SK-N-SH (cell line): ENCODE measurements around the gene SMIM41.

Experiments used
- ELF1 ChIP-seq: IDR thresholded peaks from 2 replicates; pipeline ENCODE4 v1.4.0; 2012
- JUND ChIP-seq: IDR thresholded peaks from 2 replicates; pipeline ENCODE4 v1.4.0; 2012
- SMC3 ChIP-seq: IDR thresholded peaks from 2 replicates; pipeline ENCODE4 v1.6.1; 2012; ENCODE audit warnings: low read depth, low read length, improper control_type of control experiment
- TF ChIP-seq, protein P1 (sequence below): IDR thresholded peaks from 2 replicates; pipeline ENCODE4 v1.4.0; 2012; ENCODE audit warnings: low read depth, borderline replicate concordance
- TF ChIP-seq, protein P2 (sequence below): fragments of 200-600 bp; sonication (generic); IDR thresholded peaks from 2 replicates; pipeline ENCODE4 v1.6.1; 2017; ENCODE audit warnings: antibody characterized with exemption, mild to moderate bottlenecking, moderate library complexity

DNA sequence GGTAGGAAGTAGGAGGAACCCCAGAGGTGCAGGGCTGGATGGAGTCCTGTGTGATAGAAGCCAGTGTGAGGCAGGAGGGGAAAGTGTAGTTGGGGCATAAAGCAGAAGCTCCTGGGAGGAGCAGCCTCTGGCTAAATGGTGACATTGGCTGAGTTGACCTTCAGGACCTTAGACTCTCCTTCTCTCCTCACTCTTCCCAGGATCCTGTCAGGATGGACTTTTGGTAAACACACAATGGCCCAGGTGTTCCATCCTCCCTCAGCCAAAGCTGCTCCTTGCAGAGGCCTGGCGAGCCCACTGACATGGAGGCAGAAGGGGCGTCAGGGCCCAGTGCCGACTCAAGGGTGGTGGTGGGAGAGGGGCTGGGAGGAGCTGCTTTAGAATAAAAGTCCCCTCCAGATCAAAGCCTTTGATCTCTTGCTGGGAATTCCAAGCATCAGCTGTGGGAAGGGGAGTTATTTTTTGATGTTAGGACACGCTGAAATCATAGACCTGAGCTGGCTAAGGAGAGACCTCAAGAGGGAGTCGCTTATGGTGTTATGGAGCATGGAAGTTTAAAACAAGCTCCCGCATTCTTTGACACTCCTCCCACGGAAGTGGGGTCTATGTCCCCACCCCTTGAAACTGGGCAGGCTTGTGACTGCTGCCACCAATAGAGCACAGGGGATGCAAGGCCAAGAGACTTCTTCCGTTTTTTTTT, 44.1 kb downstream of the SMIM41 start:
- TF ChIP-seq SMC3 (no peak), JUND (no peak), ELF1 (no peak)
- TF ChIP-seq, protein P1, sequence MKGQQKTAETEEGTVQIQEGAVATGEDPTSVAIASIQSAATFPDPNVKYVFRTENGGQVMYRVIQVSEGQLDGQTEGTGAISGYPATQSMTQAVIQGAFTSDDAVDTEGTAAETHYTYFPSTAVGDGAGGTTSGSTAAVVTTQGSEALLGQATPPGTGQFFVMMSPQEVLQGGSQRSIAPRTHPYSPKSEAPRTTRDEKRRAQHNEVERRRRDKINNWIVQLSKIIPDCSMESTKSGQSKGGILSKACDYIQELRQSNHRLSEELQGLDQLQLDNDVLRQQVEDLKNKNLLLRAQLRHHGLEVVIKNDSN = no peak
- TF ChIP-seq, protein P2, sequence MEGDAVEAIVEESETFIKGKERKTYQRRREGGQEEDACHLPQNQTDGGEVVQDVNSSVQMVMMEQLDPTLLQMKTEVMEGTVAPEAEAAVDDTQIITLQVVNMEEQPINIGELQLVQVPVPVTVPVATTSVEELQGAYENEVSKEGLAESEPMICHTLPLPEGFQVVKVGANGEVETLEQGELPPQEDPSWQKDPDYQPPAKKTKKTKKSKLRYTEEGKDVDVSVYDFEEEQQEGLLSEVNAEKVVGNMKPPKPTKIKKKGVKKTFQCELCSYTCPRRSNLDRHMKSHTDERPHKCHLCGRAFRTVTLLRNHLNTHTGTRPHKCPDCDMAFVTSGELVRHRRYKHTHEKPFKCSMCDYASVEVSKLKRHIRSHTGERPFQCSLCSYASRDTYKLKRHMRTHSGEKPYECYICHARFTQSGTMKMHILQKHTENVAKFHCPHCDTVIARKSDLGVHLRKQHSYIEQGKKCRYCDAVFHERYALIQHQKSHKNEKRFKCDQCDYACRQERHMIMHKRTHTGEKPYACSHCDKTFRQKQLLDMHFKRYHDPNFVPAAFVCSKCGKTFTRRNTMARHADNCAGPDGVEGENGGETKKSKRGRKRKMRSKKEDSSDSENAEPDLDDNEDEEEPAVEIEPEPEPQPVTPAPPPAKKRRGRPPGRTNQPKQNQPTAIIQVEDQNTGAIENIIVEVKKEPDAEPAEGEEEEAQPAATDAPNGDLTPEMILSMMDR = no peak
